NCI-H128 (cell line): Measurements from ENCODE around the gene PER2.

Experiments used
- DNase-seq: peaks from one replicate; lab custom pipeline; 2025; ENCODE audit not compliant: unreplicated experiment; lab: John Stamatoyannopoulos, UW

Gene PER2

GRCh38 chr2:238269741-238270140 lies 18.7 kb downstream of the PER2 start:
- no peak for DNase-seq

DNA sequence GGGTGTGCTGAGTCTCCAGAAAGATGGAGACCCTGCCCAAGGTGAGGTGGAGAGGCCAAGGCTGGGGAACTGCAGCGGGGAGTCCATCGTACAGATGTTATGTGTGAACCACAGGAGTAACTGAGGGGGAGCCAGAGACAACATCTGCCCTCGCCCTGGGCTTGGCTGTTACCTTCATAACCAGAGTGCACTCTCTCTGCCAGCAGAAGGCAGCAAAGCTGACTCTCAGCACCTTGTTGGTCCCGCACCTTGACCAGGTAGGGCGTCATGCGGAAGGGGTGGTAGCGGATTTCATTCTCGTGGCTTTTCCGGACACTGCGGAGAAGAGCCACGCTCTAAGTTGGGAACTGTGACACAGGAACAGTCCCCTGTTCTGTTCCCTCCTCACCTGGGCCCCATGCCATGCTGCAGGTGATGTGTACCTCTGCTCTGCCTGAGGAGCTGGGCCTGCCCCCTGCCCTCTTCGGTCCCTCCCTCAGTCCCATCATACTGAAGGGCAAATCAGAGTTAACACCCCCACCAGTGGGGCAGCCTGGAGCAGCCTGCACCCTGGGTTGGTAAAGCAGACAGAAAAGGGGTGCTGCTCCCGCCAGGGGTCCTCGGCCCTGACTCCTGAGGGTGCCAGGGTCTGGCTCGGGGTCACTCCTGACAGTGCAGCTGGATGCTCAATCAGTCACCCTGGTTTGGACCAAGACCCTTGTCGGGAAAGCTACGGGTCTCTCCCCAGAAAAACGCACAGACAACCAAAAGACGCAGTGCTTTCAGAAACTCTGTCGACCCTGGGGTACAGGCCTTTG lies 20.3 kb downstream of the PER2 start:
- no peak for DNase-seq

DNA sequence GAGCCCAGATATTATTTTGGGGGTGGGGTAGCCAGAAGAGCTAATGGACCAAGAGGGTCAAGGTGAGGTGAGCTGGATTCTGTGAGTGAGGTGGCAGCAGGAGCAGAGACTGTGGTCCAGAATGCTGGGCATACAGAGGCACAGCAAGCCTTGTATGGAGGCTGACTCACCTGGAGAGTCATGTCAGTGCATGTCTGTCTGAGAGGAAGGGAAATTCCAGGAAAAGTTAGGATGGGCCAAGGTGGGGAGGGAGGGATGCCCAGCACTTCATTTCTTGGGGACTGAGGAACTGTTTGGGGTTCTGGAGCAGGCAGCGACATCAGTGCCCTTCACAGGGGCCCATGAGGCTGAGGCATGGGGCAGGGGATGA lies 21.1 kb downstream of the PER2 start:
- DNase-seq: no peak

- DNase-seq: no peak
Observed at GRCh38 chr2:238265605-238266004, 22.8 kb downstream of the PER2 start.

DNA sequence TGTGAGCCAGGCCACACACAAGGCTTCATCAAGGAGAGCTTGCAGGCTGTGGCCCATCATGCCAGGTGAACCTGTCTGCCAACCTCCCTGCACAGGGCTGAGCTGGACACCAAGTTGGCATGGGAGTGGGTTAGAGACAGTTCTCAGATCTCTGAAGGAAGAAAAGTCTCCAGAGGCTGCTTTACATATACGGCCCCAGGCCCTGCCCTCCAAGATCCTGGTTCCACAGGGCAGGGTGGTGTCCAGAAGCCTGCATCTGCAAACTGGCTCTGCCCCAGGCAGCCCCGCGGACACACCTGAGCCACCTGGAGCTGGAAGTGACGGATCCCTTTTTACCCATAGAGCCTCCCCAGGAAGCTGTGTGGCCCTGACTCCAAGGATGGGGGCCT lies 24.3 kb downstream of the PER2 start:
- DNase-seq: no peak

- peak; percentile 23 for DNase-seq
Observed at GRCh38 chr2:238263204-238264071, 25.0 kb downstream of the PER2 start.

DNA sequence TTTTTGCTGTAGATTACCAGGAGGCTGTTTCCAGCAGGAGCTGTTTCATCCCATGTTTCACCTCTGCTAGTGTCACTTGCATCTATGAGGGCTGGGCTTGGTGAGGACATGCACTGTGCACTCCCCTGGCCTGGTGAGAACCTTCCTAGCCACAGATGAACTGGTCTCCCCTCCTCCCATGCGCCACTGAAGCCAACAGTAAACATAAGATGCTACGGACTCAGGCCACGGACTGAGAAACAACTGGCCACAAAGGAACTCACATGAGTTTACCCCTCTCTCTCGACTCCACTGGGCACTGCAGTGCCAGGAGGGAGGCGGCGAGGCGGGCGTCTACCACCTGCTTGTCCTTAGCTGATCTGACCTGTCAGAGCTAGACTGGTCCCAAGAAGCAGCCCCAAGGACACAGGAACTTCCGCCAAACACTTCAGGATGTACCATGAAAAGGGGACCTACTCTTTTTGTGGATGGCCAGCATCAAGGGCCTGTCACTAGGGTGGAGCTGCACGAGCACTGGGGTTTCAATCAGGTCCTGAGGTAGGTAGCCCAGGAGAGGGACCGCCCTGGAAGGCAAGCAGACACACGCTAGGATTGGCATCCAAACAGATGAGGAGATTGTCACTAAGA lies 25.8 kb downstream of the PER2 start:
- no peak for DNase-seq

DNA sequence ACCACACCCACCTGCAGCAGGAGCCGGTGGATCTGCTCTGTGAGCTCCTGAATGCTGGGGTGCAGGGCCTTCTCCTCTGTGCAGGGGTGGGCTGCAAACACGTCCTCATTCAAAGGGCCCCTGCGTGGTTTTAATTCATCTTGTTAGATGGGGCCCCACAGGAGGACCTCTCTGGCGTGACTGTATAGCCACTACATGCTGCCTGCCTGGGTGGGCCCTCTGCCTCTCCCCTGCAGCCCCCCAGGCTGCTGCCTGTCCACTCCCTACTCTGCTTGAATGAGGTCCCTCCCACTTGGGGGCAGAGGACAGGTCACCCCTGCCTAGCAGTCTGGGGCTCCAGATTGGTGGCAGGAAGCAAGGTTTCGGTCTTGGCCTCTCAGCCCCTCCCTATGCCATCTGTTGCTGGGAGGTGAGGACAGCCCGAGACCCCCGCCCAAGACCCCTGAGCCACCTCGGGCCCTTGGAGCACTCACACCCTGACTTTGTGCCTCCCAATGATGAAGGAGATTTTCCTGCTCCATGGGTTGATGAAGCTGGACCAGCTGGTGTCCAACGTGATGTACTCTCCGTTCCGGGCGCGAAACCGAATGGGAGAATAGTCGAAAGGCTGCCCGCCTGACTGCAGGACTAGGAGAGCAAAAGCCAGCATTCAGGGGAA lies 26.6 kb downstream of the PER2 start:
- no peak for DNase-seq

DNA sequence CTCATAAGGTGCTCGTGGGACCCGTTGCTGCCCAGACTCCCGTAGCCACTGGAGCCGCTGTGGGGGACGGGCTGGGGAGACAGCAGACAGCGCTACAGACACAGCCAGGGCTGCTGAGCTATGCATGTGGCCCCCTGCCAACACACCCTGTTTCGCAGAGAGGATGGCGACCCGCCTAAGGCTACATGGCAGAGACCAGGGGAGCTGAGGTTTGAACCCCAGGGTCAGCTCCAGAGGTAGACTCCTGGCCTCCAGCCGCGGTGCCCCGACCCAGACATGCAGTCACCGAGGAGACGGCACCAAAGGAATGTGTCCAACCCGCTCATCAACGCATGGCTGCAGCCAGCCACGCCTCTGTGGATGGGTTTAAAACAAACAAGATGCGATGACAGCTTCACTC lies 27.5 kb downstream of the PER2 start:
- DNase-seq: no peak

DNA sequence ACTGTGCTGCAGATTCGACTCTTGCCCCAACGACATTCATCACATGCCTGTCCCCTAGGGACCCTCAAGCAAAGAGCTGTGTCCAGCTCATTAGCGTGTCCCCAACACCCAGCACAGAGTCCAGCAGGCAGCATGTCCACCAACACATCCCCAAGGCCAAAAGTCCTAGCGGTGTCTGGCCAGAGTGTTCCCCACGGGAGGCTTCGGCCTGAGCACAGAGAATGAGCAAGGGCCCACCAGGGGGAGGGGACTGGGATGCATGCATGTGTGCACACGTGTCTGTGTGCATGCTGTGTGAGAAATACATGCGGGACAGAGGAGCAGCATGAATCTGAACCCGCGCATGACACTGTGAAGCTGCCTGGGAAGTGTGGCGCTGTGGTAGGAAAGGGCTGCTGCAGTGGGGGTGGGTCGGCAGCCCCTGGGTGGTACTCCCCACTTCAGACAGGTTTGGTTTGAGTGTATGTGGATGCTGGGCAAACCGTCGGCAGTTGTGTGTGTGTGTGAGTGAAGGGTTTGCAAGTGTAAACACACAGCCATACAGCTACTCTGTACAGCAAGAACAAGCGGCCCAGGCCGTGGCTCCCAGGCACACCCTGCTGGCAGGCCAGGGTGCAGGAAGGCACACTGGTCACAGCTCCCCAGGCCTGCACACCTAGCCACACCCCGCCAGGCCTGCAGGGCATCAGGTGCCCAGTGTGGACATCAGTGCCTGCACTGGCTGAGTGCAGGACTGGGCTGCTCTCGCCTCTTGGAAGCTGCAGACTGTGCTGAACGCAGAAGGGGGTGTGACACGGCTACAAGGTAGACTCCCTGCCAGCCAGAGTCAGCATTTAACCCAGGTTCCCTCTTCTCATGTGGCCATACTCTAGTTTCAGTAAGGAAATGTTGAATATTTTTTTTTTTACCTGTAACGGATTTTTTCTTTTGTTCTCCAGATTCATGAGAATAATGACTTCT lies 29.1 kb downstream of the PER2 start:
- no peak for DNase-seq

DNA sequence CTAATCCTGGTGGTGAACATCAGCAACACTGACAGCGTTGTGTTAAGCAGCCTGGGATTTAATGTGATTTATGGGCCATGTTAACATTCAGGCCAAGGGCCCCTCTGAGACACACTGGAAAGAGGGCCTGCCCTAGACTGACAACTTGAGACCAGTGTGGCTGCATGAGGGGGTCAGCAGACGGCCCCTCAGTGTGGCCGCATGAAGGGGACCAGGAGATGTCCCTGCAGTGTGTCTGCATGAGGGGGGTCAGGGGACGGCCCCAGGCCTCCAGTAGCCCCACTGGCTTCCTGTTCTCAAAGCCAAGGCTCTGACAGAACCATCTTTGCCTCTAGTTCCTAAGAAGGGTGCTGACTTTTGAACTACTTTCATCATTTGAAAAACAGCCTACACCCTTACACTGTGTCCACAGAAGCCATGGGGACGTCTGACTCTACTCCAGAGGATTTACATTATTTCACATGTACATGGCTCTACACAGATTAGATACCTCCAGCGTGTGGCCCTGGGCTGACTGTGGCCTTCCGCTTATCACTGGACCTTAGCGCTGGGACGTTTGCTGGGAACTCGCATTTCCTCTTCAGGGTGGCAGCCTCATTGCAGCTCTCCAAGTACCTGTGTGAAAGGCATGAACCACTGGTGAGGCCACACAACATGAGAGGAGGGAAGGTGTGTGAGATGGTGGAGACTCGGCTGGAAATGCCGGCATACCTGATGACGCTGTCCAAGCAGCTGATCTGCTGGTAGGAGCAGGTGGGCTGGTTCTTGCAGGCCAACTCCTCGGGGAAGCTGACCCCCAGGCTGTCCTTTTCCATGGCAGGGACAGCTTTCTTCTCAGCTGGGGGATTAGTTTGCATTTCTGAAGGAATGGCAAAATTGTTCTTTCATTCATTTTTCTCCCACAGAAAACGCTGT lies 30.4 kb downstream of the PER2 start:
- DNase-seq: no peak

DNA sequence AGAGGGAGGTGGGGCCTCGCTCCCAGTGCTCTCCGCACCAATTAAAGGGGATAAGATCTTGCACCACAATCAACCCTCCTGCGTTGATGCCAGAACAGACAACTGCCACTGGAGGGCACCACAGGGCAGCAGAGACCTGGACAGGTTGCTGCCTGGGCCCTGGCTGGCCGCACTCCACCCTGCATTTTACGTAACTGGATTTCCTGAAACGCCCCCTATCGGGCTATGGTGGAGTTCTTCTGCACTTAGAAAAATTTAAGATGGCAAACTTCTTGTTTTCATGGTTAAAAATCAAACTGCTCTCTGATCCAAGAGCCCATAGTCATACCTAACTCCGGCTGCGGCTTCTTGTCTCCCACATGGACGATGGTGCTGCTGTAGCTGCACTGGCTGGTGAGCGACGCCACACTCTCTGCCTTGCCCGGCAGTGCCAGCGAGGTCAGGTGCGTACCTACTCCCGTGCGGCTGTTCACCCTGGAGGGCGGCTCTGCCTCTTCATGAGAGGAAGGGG lies 31.8 kb downstream of the PER2 start:
- DNase-seq: peak; percentile 79

GRCh38 chr2:238256111-238256510 lies 32.3 kb downstream of the PER2 start:
- no peak for DNase-seq

GRCh38 chr2:238255636-238256035 lies 32.8 kb downstream of the PER2 start:
- DNase-seq: no peak

- no peak for DNase-seq
Observed at GRCh38 chr2:238255151-238255551, 33.3 kb downstream of the PER2 start.

GRCh38 chr2:238254095-238254723 lies 34.2 kb downstream of the PER2 start:
- DNase-seq: no peak

DNA sequence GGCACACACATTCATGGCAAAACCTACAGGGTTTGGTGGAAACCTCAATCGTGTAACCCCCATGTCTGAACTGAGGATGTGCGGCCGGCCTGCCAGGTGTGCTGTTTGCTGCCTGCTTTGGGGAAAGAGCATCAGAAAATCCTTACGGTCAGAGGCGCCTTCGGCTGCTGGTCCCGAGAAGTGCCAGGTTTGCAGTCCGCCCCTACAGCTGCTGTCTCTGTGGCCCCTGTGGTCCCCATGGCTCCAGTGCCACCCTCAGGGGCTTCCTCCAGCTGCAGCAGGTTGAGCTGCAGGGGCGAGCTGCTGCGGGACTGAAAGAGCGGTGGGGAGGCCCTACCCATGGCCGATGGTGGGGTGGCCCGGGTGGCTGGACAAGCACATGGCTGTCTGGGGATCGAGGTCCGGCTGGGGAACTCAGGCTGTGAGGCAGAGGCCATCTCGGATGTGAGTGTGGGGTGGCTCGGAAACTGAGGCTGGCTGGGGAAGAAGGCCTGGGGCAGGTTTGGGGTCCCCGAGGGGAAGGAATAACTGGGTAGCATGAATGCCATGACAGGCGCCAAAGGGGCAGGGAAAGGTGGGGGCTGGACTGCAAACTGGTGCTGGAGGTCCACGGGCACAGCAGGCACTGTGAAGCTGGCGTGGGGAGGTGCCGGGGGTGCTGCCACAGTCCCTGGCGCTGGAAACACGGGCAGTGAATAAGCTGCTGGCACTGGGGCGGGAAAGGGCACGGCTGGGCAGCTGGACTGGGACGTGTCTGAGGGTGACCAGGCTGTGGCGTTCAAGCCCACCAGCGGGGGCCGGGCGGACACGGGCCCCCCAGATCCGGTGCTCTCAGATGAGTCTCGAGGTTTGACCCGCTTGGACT lies 35.4 kb downstream of the PER2 start:
- no peak for DNase-seq

DNA sequence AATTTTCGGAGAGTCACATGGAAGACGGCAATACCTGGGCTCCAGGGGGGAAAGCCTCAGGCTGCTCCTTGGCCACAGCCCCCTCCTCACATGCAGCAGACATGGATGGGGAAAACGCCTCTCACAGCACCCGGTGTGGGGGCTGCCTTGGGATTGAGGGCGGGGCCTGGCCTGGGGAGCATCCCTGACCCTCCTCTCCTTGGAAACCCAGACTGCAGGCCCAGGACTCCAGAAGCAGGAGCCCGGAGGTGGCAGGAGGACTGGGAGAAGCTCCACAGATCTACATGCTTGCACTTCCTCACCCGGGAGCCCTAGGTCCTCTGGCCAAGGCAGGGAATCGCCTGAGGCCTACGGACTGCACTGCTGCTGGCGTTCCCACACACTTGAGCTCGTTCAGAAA lies 36.4 kb downstream of the PER2 start:
- no peak for DNase-seq
